GM19328 (cell line): ENCODE data around the gene CRYBA2.

ENCODE experiments used
- ATAC-seq: cut with Tn5 transposase; IDR thresholded peaks from one replicate; pipeline ENCODE4 v1.9.1; 2021; ENCODE audit warnings: mild to moderate bottlenecking, moderate library complexity; ENCODE audit not compliant: unreplicated experiment

The CRYBA2 gene

DNA sequence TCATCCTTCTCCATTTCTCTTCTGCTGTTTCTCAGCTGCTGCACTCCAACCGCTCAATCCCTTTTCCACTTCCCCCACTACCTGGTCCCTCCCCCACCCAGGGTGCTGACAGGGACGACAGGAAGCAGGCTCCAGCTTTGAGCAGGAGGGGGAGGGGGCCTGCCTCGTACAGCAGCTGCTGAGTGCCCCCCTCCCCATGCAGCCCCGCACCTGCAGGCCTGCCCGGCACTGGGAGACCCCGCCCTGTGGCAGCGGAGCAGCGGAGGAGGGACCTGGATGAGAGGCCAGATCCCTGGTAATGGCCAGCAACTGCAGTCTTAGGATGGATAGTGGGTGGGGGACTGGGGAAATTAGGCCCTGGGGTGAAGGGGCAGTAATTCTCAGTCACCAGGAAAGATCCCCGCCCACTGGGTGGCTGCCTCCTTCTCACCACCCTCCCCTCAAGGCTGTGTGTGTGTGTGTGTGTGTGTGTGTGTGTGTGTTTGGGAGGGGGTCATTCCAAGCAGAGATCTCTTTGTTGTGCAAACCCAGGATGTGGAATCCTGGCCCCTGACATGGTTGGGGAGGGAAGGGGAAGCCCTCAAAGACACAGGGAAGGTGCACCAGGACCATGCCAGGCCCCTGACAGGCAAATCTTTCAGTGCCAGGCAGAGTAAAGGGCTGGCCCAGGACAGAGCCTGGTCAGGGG is 6.8 kb upstream of the CRYBA2 start:
- no peak for ATAC-seq

DNA sequence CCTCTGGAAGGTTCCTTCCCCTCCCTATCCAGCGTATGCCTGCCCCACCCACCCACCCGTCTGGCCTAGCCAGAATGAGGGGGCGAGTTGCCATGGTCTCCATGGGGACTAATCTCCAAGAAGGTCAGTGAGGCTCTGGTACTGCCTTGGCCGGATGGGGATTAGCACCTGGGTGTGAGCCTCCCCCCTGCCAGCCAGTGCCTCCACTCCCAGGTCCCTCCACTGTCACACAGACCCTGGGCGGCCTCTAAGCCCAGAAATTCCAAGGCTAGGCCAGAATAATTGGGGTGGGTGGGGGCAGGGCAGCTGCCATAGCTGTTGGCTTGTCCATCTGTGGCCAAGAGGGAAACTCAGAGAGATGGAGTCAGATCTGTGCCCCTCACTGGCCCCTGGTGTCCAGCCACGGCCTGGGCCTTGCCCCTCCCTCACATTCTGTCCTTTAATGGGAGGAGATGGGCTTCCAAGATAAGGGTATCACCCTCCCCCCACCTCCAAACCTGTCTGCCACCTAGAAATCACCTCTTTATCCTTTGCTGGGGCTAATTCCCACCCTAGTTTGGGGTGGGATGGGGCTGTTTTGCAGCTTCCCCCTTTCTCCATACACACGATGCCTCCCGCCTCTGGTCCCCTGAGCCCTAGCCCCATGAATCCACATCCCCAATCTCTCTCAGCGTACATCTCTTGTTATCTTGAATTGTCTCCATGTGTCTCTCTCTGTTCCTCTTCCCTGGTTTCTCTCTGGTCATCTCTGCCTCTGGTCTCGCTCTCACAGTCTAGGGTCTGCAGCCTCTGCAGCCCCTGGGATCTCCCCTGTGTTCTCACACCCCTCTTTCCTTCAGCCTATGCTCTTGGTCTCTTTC is 6.0 kb upstream of the CRYBA2 start:
- ATAC-seq = no peak

DNA sequence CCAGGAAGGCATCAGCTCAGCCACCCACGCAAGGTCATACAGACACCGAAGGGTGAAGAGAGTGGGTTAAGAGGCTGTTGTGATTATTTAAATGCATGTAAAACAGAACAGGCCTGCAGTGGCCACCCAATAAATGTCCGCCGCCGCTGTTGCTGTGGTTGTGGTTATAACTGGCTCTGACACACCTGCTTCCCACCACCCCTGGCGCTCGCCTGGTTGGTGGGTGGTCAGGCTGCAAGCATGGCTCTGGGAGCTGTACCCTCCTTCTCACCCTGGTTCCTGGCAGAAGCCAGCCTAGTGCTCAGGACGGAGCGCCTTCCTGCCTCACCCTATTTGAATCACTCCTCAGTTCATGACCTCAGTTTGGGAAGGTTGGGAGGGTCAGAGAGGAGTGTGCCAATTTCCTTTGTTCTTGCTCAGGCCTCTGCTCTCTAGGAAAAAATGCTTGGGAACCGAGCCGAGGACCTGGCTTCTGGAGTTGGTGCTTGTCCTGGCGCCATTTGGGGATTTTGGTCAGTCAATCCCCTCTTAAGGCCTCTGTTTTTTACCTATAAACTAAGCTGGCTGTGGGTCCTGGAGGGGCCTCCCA is 5.3 kb upstream of the CRYBA2 start:
- no peak for ATAC-seq

DNA sequence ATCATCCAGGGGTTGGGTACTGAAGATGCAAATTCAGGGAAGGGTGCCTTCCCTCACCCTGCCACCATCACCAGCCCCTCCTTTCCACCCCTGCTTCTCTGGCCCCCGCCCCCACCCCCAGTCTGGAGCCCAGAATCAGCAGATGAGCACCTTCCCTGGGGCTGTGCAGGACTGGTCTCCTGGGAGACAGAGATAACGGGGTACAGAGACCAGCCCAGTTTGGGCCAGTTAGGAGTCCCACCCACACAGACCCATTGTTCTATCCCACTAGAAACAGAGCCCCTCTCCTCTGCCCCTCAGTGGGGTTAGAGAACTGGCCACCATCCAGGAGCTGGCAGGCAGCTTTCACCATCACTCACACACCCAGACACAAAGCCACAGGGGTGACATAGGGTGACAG is 4.5 kb upstream of the CRYBA2 start:
- no peak for ATAC-seq

DNA sequence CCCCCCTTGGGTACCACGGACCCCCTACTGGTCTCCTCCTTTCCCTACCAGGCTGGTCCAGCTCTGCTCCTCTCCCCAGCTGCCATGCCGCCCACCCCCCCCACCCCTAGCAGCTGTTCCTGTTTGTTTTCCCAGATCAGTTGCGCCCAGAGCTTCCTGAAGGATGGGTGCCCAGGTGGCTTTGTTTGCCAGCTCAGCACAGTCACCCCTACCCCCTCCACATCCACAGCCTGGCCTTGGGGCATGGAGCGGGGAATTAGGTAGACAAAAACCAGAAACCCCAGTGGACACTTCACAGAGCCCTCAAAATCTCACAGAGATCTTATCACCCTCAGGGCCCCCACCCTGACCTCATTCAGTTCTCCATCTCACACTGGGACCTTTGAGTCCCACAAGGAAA is 3.7 kb upstream of the CRYBA2 start:
- ATAC-seq = no peak

DNA sequence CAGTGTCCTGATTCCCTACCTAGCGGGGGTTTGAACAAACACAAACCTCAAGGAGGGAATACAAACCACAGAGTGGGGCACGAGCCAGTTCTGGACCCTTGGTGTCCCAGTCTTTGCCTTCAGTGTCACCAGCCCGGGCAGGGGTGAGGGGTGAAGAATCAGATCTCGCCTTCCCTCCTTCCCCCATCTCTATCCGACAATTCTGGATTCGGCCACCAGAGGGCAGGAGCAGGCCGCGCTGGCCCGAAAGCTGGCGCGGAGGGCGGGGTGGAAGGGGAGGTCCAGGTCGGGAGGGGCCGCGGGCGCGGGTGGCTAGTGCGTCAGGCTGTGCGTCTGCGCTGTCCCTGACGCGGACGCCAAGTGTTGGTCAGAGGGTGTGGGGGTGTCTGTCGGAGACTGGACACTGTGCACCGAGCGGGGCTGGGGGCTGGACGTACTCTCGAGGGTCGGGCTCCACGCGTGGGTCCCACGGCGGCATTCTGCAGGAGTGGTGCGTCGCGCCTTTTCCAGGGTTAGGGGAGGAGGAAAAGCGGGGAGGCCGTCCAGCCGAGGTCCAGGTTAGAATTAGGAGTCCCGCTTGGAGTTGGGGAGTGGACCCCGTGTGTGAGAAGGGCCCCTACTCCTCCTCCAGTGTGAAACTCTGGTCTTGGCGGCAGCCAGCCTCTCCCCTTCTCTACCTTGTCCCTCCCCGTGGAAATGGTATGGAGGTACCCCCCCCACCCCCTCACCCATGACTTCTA is 2.9 kb upstream of the CRYBA2 start:
- ATAC-seq = no peak

DNA sequence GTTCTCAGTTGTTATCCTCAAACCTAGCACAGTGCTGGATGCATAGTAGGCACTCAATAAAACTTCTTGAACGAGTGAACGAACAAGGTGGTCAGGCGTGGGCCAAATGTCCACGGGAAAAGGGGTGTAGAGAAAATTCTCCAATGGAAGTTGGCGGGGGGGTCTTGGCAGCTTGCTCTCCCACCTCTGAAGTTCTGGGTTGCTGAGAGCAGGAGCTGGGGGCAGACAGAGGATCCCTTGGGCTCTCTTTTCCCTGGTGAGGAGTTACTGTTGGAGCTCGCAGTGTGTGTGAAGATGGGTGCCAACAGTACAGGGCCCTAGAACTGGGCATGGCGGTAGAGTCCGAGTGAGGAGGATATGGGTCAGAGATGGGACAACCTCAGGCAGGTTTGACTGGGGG is 2.3 kb upstream of the CRYBA2 start:
- no peak for ATAC-seq

DNA sequence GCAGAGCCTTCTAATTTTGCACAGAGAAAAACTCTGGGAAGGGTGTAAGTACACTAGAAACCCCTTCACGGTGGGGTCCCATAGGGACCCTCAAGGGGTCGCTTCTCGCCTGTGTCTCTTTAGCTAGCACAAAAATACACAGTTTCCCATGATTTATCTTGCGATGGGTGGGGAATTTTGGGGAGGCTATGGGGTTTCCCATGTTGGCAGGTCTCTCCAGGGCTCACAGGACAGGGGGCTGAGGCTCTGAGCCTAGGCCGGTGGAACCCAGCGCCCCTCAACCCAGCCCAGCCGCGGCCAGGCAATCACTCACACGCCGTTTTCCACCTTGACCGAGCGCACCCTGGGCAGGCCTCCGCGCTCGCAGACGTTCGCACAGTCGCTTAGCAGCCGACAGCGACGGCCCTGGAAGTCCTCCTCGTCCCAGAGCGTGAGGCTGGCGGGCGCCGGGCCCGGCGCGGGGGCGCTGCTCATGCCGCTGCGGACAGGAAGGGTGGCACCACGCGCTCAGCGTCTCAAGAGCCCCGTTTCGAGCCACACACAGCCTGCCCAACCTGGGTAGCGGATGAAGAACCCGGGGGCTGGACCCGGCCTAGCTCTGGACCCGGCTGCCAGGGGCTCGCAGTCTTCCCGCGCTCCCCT is 398 bp downstream of the CRYBA2 start:
- no peak for ATAC-seq

DNA sequence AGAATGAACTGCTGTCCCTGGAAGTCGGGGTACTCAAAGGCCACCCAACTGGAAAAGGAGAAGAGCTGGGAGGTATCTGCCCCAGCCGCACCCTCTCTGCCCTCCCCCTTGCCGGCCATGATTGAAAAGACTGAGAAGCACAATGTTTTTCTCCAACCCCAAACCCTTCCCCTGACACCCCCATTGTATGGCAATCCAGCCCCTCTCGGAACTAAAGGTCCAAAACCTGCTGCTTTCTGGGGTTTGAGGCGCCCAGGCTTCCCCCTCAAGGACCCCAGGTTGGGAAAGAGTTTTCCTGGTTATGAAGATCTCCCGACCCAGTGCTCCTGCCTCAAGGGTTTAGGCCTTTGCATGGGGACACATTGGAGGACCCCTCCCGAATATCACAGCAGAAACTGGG is 1.0 kb downstream of the CRYBA2 start:
- ATAC-seq = no peak

DNA sequence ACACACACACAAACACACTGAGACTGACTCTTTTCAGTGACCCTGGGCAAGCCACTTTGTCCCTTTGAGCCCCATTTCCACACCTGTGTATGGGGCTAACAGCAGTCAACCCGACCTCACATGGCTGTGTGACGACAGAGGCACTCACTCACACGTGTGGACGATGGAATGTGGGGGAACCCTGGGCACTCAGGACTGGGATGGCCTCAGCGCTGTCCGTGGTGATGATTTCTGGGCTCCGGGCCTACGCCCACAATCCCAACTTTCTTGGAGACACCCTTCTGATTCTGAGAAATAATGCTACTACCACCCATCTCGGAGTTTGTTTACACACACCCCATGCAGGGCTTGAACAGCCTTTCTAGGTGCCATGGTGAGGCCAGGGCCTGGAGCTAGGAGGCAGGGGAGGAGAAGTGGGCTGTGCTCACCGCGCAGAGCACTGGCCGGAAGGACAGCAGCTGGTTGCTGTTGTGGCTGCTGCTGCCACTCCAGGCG is 1.5 kb downstream of the CRYBA2 start:
- no peak for ATAC-seq

DNA sequence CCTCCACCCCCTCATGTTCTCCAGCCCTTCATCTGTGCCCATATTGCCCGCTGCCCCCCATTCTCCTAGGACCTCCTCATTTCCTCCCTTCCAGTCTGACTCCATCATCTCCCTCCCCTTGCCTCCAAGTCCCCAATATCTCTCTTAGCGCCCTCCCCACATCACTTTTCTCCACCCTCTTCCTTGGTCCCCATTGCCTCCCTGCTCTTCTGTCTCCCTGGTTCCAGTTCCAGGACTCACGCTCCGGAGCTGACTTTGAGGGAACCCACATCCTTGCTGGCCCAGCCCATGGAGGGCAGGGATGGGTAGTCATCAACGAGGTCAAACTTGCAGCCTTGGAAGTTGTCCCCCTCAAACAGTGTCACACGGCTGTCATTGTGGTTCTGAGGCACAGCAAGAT is 2.6 kb downstream of the CRYBA2 start:
- ATAC-seq = no peak

DNA sequence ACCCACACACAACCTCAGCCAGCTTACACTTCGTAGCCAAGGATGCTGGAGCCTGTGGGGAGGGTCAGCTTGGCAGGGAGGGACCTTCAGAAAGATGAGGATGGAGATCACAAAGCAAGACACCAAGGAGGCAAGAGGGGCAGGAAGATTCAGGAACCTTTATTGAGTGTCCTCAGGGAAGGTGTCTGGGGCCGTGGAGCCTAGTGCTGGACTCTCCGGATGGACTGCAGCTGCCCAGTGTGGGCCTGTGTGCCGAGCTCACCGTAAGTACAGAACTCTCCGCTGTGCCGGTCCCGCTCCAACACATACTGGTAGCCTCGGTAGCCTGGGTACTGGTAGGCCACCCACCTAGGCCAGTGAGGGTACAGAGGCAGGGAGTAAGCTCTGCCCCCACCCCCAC is 3.2 kb downstream of the CRYBA2 start:
- no peak for ATAC-seq

DNA sequence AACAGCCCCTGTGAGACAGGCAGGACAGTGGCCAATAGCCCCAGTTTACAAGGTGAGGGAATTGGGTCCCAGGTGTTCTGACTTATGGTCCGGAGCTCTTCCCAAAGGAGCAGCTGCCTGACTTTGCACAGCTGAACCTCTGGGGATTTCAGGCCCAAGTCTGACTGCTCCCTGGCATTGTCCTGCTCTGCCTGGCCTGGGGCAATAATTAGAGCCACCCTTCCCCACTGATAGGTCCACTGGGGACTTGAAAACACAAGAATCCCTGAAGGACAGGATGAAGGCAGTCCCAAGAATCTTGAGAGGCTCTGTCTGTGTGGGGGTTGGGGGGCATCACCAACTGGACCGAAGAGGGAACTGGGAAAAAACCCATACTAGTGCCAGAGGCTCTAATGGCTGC is 4.6 kb downstream of the CRYBA2 start:
- ATAC-seq = no peak

DNA sequence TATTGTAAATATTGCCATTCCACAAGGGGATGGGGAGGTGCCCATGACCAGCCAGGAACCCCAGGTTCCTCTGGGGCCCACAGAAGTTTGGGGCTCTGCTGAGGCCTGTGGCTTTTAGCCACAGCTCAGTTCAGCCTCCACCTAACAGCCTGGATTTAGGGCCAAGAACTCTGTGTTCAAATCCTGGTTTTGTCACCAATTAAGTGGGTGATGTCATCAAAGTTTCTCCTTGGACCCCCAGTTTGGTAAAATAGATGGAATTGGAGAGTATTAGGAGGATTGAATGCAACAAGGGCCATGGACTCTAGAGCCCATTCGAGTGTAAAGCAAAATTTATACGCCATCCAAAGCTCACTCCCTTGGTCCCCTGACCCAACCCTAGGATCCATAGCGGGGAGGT is 5.1 kb downstream of the CRYBA2 start:
- ATAC-seq = no peak

DNA sequence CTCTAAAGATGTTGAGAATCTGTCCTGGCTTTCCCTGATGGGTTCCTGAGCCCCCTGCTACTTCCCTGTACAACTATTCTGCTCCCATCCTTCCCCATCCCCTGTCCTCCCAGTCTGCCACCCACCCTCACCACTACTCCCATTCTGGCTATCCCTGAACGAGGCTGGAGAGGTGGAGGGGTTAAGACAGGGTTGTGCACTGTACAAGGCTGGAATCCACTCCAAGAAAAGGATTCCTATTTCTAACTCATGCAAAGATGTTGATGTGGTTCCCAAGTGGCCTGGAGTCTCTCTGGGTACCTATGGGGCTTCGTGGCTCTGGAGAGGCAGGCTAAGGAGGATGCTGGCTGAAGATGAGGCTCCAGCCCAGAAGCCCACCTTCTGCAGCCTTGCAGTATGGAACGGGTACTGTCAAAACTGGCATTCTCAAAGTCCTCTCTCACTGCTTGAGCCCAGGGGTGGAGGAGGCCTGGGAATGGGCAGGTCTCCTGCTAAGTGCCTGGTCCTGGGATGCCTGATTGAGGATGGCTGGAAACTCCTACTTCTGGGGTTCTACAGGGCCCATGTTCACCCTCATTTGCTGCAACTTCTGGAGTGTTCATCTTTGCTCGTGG is 7.0 kb downstream of the CRYBA2 start:
- no peak for ATAC-seq

DNA sequence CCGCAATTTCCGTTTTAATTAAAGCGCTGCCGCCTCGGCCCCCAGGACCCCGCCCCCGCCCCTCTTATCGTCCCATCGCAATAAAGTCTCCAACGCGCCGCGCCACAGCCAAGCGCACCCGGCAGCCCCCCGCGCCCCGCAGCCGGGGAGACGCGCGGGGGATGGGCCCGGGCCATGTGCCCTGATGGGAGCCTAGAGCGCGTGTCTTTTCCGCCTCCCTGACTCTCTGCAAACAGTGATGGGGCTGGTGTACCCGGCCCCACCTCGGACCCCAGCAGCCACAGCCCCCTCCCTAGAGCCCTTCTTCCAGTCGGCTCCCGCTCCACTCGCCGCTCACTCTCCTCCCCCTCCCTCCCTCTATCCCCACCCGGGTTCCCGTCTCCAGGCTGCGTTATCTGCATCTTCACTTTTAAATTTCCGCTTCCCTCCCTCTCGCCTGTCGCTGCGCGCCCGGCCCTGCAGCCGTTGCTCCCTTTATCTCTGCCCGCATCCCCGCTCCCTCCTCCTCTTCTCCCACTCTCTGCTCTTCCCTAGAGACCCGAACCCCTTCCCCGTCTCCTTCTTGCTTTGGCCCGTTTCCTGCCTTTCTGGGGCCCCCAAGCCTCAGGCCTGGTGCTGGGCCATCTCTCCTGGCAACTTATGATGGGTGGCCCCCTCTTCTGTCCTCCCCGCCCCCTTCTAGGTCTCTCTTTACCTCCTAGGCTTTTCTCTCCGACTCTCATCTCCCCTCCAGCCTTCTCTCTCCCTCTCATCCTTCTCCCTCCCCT is 7.7 kb downstream of the CRYBA2 start:
- ATAC-seq = no peak

DNA sequence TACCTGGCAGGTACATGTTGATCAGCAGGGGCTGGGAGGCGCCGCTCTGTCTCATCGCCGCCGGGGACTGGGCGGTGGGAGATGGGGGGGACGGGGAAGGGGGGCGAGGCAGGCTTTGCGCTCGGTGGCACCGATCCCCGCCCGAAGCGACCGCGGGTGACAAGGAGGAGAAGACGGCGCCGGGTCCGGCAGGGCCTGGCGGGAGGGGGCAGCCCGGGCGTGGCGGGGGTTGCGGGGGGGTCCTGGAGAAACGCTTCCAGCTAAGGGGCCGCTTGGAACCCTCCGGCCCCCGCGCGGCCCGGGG is 8.2 kb downstream of the CRYBA2 start, which contains the start of gene FEV:
Gene FEV (minus strand): TSS at position 164 of the 304 bp plus-strand sequence. CDS start 109 bp downstream, at position 55.
- no peak for ATAC-seq

DNA sequence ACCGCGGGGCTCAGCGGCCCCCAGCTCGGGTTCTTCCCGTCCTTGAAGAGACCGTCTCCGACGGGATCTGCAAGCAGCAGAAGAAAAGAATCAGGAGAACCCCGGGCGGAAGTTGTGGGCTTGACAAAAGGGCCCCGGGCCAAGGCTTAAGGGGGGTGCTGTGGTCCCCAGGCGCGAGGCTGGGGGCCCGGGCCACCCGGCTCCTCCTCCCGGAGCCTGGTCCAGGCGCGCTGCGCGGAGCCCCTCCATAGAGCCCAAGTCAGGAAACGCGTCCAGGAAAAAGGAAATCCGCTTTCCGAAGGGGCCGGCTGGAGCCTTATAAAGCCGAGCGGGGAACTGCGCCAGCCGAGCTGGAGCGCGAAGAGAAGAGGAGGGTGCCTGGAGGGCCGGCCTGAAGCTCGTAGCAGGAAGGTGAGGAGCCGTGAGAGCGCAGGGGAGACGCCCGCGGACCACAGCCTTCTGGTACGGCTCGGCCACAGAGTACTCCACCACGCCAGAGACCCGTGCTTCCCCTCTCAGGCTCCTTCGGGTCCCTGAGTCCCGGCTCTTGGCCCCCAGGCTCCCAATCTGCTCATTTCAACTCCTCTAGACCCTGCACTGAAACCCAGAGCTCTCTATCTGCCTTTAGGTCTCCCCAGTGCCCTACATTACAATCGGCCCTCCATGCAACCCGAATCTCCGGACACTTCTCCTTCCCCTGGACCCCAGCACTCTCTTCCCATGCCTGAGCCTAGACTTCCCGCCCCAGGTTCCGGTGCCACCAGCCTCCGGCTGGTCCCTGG is 8.8 kb downstream of the CRYBA2 start:
- no peak for ATAC-seq

DNA sequence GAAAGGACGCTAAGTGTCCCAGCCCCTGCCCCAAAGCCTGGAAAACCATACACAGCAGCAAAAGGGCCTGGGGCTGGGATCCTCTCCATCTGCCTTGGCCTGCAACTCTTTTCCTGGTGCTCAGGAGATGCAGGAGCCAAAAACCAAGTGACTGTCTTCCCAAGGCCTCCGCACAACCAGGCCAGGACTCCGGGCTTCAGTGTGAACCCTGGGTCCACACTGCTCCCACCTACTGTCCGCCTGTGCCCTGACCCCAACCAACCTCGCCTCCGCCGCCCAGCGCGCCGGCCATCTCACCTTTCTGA is 9.3 kb downstream of the CRYBA2 start:
- no peak for ATAC-seq
